Lower lobe of right lung (tissue), 2 donors: ENCODE measurements around the gene ABHD1. TPM values are rescaled to one million over a fixed set of nuclear protein-coding genes. Genes with fewer than 3 reads are reported as not detected.

Source experiments
- ATAC-seq, 2 donors: fragments of 200-7000 bp; cut with Tn5 transposase; one replicate each; pipeline ENCODE4 v1.9.1; 2020 to 2022; ENCODE audit warnings: mild to moderate bottlenecking in 2 of 2, moderate library complexity in 2 of 2
- DNase-seq: peaks from one replicate; pipeline ENCODE4 v3.0.0-alpha.2; 2020
- H3K27ac ChIP-seq: fragments of 200-600 bp; one replicate; pipeline ENCODE4 v1.8.0; 2022
- H3K27me3 ChIP-seq: fragments of 200-600 bp; one replicate; pipeline ENCODE4 v1.8.0; 2022; ENCODE audit warnings: low read depth
- H3K36me3 ChIP-seq: fragments of 200-600 bp; one replicate; pipeline ENCODE4 v1.8.0; 2022; ENCODE audit warnings: mild to moderate bottlenecking
- H3K4me1 ChIP-seq: fragments of 200-600 bp; one replicate; pipeline ENCODE4 v1.8.0; 2022
- H3K4me3 ChIP-seq: fragments of 200-600 bp; one replicate; pipeline ENCODE4 v1.8.0; 2022; ENCODE audit warnings: mild to moderate bottlenecking
- H3K9me3 ChIP-seq: fragments of 200-600 bp; one replicate; pipeline ENCODE4 v1.8.0; 2022
- intact Hi-C: fragments of 100-400 bp; cut with DNase I; formaldehyde crosslinking; loops from one replicate; pipeline ENCODE4 v1.11.0; 2022
- total RNA-seq: library from RNA; stranded (reverse); fragmentation: NEBNext Ultra II Directional; extraction: Animal tissue kit (Norgen Biotek cat#: 25700); gene quantifications from one replicate; pipeline ENCODE4 v1.2.1, GENCODE V29; 2021
- TF ChIP-seq, protein P1 (sequence below): fragments of 200-600 bp; IDR thresholded peaks from one replicate; pipeline ENCODE4 v1.8.0; 2022; ENCODE audit warnings: antibody characterized with exemption, mild to moderate bottlenecking
- donor health status: DM: no; HTN: yes; CAD: no; lungs with severe emphysema.

ABHD1 gene
- total RNA-seq, 1 donor from 2014 or later: 0.21 TPM

DNA sequence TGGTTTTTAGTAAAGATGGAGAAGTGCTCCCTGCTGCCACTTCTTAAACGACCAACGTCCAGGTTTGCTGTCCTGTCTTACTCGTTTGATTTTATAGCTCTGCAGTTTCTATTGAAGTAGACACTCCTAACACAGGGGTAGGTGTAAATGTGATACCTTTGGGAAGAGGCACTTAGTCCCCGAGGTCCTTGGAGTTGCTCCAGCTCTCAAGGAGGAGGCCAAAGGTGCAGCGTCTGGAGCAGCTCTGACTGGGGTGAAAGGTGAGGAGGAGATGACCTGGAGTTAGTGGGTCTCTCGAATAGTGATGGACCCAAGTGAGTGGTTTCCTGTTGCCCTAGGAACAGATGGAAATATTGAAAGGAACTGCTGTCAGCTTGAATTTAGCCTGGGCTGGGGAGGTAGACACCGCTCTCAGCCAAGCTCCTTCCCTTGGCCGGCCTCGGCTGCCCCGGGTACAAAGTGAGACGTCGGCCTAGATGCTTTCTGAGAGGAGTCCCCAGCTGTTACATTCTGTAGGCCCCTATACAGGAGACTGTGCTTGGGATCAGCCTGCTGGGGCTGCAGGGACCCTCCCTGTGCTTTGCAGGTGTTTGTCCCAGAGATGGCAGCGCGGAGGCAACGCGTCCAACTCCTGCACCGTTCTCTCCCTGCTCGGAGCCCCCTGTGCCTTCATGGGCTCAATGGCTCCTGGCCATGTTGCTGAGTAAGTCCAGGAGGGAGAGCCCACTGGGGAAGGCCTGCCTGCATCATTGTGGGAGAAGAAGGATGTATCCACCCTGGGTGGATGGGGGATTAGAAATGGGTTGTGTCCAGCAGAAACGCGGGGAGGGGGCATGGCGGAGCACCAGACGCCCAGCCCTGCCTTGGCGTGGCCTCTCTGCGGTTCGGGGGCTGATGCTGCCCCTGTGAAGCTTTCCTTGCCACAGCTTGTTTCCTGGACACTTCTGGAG is 31.6 kb upstream of the ABHD1 start:
- no peak overlapping the region for H3K27ac ChIP-seq
- TF ChIP-seq, protein P1, sequence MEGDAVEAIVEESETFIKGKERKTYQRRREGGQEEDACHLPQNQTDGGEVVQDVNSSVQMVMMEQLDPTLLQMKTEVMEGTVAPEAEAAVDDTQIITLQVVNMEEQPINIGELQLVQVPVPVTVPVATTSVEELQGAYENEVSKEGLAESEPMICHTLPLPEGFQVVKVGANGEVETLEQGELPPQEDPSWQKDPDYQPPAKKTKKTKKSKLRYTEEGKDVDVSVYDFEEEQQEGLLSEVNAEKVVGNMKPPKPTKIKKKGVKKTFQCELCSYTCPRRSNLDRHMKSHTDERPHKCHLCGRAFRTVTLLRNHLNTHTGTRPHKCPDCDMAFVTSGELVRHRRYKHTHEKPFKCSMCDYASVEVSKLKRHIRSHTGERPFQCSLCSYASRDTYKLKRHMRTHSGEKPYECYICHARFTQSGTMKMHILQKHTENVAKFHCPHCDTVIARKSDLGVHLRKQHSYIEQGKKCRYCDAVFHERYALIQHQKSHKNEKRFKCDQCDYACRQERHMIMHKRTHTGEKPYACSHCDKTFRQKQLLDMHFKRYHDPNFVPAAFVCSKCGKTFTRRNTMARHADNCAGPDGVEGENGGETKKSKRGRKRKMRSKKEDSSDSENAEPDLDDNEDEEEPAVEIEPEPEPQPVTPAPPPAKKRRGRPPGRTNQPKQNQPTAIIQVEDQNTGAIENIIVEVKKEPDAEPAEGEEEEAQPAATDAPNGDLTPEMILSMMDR: no peak
- no peaks in the 10 kb centered on the region for H3K36me3 ChIP-seq
- intact Hi-C loops: no loop called here
- H3K27me3 ChIP-seq: no peaks in the 10 kb centered on the region
- ATAC-seq (no peak), DNase-seq (no peak)
- no peak overlapping the region for H3K4me3 ChIP-seq
- no peaks in the 10 kb centered on the region for H3K9me3 ChIP-seq
- peaks cover 21% of the 10 kb centered on the region for H3K4me1 ChIP-seq

DNA sequence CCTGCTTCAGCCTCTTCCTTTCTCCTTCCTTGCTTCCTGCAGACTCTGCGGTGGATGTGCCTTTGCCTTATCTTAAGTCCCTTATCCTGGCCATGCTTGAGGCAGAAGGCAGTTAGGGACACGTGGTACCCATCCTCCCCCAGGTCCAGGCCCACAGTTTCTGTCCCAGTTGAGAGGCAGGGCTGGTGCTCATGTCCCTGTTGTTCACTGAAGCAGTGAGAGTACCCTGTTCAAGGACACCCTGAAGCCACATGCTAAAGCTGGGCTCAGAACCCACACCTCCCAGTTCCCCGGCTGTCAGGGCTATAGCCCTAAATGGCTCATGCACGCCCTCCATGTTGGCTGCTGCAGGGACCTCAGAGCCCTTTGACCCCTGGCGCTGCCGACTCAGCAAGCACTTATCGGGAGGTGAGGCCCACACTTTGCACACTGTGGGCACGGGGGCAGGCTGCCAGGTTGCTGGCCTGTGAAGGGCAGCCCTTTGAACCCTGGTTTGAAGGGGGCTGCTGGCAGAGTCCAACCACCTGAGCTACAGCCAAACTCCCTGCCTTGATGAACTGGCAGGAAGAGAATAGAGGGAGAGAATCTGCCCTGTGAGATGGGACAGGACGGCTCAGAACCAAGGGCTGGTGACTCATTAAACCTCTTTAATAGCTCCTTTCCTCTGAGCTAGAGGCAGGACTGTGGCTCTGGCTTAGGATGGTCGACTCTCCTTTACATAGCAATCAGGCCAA is 30.8 kb upstream of the ABHD1 start:
- no peaks in the 10 kb centered on the region for H3K9me3 ChIP-seq
- intact Hi-C loops: no loop called here
- H3K4me1 ChIP-seq: peaks cover 16% of the 10 kb centered on the region
- no peak overlapping the region for H3K4me3 ChIP-seq
- no peaks in the 10 kb centered on the region for H3K36me3 ChIP-seq
- no peak for ATAC-seq
- DNase-seq: no peak
- TF ChIP-seq, protein P1: no peak
- no peaks in the 10 kb centered on the region for H3K27me3 ChIP-seq
- H3K27ac ChIP-seq: no peak overlapping the region

DNA sequence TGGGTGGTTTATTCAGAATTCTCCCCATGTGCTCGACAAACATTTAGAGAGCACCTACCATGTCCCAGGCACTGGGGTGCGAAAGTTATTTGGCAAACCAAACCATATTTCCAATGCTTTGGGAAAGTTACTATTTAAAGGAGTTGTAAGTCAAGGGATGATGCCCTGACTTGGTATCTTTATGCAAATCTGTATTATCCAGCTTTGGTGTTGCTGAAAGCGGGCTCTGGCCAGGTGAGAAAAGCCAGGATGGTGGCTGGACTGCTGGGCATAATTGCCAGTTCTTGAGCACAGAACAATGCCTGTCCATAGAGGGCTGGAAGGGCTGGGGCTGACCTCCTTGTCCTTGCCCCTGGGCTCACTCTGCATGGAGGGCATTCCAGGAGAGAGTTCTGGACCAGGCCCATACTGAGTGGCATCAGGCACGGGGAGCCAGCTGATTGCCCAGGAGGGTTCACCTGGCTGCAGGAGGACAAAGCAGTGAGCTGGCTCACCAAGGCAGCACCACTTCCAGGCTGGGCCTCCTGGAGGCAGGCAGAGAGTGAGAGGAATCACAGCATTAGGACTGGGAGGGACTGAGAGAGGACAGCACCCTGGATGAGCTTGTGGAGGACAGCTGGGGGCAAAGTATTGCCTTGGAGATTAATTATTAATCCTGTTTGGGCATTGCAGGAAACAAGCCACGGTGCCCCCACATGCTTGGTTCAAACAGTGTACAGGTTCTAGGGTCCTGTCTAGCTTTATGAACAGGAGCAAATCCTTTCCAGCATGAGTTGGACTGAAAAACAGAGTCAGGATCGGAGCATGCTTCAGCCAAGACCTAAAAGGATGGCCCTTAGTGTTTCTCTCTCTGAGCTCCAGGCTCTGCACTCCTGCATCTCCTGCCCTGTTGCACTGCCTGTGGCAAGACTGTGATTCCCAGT is 29.9 kb upstream of the ABHD1 start:
- ATAC-seq: no peak
- Histone ChIP-seq H3K9me3 (no peaks in the 10 kb centered on the region), H3K4me3 (no peak overlapping the region), H3K27ac (no peak overlapping the region), H3K4me1 (peaks cover 16% of the 10 kb centered on the region), H3K27me3 (no peaks in the 10 kb centered on the region), H3K36me3 (no peaks in the 10 kb centered on the region)
- intact Hi-C loops: no loop called here
- DNase-seq: no peak
- TF ChIP-seq, protein P1: no peak

DNA sequence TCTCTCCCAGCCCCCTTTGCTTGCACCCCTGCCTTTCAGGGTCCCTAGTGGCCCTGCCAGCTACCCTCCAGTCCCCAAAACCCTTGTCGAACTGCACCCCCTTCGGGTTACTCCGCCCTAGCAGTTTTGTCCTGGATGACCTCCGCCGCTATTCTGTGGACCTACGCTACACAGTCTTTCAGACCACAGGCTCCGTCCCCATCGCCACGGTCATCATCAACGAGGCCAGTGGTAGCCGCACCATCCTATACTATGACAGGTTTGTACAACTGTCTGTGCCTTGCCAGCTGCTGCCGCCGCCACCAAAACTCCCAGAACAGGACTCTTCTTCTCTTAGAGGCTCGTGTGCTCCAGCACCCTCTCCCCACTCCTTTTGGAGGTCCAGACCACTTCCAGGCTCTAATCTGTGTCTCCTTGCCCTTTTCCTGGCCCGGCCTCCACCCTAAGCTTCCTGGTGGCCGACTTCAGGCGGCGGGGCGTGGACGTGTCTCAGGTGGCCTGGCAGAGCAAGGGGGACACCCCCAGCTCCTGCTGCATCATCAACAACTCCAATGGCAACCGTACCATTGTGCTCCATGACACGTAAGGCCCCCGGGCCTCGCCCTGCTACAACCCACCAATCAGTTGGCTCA is 29.1 kb upstream of the ABHD1 start:
- Histone ChIP-seq H3K27me3 (no peaks in the 10 kb centered on the region), H3K27ac (no peak overlapping the region), H3K4me1 (peaks cover 16% of the 10 kb centered on the region), H3K36me3 (no peaks in the 10 kb centered on the region), H3K4me3 (no peak overlapping the region), H3K9me3 (no peaks in the 10 kb centered on the region)
- intact Hi-C loops: no loop called here
- no peak for DNase-seq
- TF ChIP-seq, protein P1: no peak
- no peak for ATAC-seq

DNA sequence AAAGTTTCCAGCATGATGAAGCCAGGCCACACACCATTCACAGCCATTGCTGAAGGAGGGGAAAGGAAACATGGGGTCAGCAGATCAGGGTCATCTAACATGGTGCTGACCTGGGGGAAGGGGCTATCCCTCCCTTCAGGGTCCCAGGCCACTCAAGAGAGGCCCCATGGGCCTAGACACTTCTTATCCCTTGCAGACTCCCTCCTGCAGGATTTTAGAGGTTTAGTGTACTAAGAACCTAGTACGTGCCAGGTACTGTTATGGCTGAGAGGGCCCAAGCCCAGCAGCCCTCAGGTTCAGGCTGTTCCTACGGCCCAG is 28.2 kb upstream of the ABHD1 start:
- TF ChIP-seq, protein P1: no peak
- H3K4me3 ChIP-seq: no peak overlapping the region
- ATAC-seq (no peak), DNase-seq (no peak)
- H3K36me3 ChIP-seq: no peaks in the 10 kb centered on the region
- H3K4me1 ChIP-seq: peaks cover 16% of the 10 kb centered on the region
- no peak overlapping the region for H3K27ac ChIP-seq
- no peaks in the 10 kb centered on the region for H3K9me3 ChIP-seq
- no peaks in the 10 kb centered on the region for H3K27me3 ChIP-seq
- intact Hi-C loops: no loop called here
